Spinal cord (tissue), 10 donors: Measurements from ENCODE around the gene TOM1L1. TPM values are rescaled to one million over a fixed set of nuclear protein-coding genes. Genes with fewer than 3 reads are reported as not detected.
"Not testable (repeated sequence)": the region's sequence is repeated elsewhere in the genome, so short reads cannot be mapped to it uniquely, and the experiment has no call there.

Experiments
- DNase-seq, 6 donors: peaks; one replicate each; pipeline versions ENCODE4 v3.0.0 to v3.0.0-alpha.2; 2013 to 2015; ENCODE audit warnings: low spot score in 6 of 6, low read depth in 4 of 6
- H3K27ac ChIP-seq: one replicate; pipeline ENCODE4 v1.5.1; 2013; ENCODE audit warnings: low read depth, low read length, control low read depth
- H3K27me3 ChIP-seq: one replicate; pipeline ENCODE4 v1.6.1; 2013; ENCODE audit warnings: low read length; ENCODE audit not compliant: control insufficient read depth, insufficient read depth
- H3K36me3 ChIP-seq: one replicate; pipeline ENCODE4 v1.6.1; 2013; ENCODE audit warnings: low read length; ENCODE audit not compliant: control insufficient read depth, insufficient read depth
- H3K4me1 ChIP-seq: one replicate; pipeline ENCODE4 v1.6.1; 2013; ENCODE audit warnings: low read length; ENCODE audit not compliant: control insufficient read depth, insufficient read depth
- H3K4me3 ChIP-seq: one replicate; pipeline ENCODE4 v1.5.1; 2013; ENCODE audit warnings: low read depth, low read length, control low read depth
- H3K9me3 ChIP-seq: one replicate; pipeline ENCODE4 v1.6.1; 2013; ENCODE audit warnings: low read length; ENCODE audit not compliant: control insufficient read depth, insufficient read depth
- WGBS: methylation state at CpG from one replicate; pipeline ENCODE4 v1.1.5; 2013; ENCODE audit warnings: missing lambda C conversion rate; ENCODE audit not compliant: insufficient coverage; 5-methylcytosine and 5-hydroxymethylcytosine counted together
- polyA plus RNA-seq, 2 donors: library from polyadenylated mRNA; unstranded; fragments of 120-200 nt; gene quantifications; one replicate each; pipeline ENCODE4 v1.2.1, GENCODE V29; 2013; ENCODE audit not compliant: insufficient read length in 2 of 2
- total RNA-seq, 2 donors: library from RNA; depleted of rRNA in 1 of 2; stranded (reverse); fragments of 120-200 nt in 1 of 2; fragments of >200 nt in 1 of 2; gene quantifications; one replicate each; pipeline versions ENCODE4 v1.2.3 to v1.2.4, GENCODE V29; 2013 to 2014
- donor health status: healthy.

TOM1L1 gene
- total and polyA plus RNA-seq, 4 donors: 17.2 to 32.3 (median 24.3) TPM

DNA sequence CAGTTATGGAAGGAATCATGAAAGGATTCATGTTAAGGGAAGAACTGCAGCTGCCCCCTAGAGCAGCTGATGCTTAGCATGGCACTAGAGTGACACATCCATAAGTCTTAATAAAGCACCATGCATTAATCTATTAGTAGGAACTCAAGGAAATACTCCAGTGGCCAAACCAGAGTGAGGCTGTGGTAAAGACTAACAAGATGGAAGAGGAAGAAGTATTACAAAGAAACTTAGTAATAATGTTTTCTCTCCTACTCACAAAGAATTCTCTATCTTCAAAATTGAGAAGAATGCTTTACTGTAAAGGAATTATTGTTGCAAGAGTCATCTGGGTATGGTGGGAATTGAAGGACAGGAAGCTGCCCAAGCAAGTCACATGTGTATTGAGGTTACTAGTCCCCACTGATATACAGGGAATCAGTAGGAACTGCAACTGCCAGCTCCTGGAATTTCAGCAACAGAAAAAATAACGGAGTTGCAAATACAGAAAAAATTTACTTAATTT lies 29.9 kb upstream of the TOM1L1 start:
- no CpG with 5 or more reads among the region's 1 CpG for WGBS
- no peaks in the 10 kb centered on the region for H3K9me3 ChIP-seq

GRCh38 chr17:54875906-54876305 lies 24.7 kb upstream of the TOM1L1 start:
- not testable (repeated sequence) for H3K9me3 ChIP-seq, DNase-seq, H3K27me3 ChIP-seq, H3K4me1 ChIP-seq, H3K36me3 ChIP-seq, H3K27ac ChIP-seq, H3K4me3 ChIP-seq
- no CpG with 5 or more reads among the region's 2 CpGs for WGBS

More for the DNA sequence above, 29.9 kb upstream of the TOM1L1 start:
- H3K36me3 ChIP-seq: no peaks in the 10 kb centered on the region
- no peak overlapping the region for H3K27ac ChIP-seq
- no peaks in the 10 kb centered on the region for H3K27me3 ChIP-seq
- H3K4me1 ChIP-seq: no peaks in the 10 kb centered on the region
- DNase-seq: no peak
- no peak overlapping the region for H3K4me3 ChIP-seq

- Histone ChIP-seq H3K9me3 (no peaks in the 10 kb centered on the region), H3K27ac (no peak overlapping the region), H3K36me3 (no peaks in the 10 kb centered on the region), H3K4me3 (no peak overlapping the region), H3K4me1 (no peaks in the 10 kb centered on the region), H3K27me3 (no peaks in the 10 kb centered on the region)
- DNase-seq: no peak
- WGBS: 61% methylated on average over 5 of the region's 6 CpGs
These were observed 23.9 kb upstream of the TOM1L1 start for GRCh38 chr17:54876656-54877195.

GRCh38 chr17:54881255-54881972 lies 19.2 kb upstream of the TOM1L1 start:
- no peak for DNase-seq
- 96% methylated on average over 2 of the region's 10 CpGs for WGBS
- Histone ChIP-seq H3K27ac (no peak overlapping the region), H3K9me3 (no peaks in the 10 kb centered on the region), H3K4me1 (no peaks in the 10 kb centered on the region), H3K4me3 (no peak overlapping the region), H3K36me3 (no peaks in the 10 kb centered on the region), H3K27me3 (no peaks in the 10 kb centered on the region)

GRCh38 chr17:54882371-54882770 lies 18.3 kb upstream of the TOM1L1 start:
- Histone ChIP-seq H3K4me1 (no peaks in the 10 kb centered on the region), H3K27me3 (no peaks in the 10 kb centered on the region), H3K27ac (no peak overlapping the region), H3K9me3 (no peaks in the 10 kb centered on the region), H3K4me3 (no peak overlapping the region), H3K36me3 (no peaks in the 10 kb centered on the region)
- DNase-seq: no peak
- WGBS: 100% methylated on average over 2 of the region's 4 CpGs

DNA sequence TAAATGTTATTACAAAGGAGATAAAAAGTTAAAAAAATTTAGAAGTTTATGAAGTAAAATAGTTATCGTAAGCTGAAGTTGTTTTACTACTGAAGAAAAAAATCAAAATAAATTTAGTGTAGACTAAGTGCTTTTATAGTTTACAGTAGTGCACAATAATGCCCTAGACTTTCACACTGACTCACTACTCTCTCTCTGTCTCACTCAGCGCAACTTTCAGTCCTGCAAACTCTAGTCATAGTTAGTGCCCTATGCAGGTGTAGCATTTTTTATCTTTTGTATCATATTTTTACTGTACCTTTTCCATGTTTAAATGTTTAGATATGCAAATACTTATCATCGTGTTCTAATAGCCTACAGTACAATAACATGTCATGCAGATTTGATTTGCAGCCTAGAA lies 17.7 kb upstream of the TOM1L1 start:
- no peaks in the 10 kb centered on the region for H3K9me3 ChIP-seq
- DNase-seq: no peak
- H3K27ac ChIP-seq: no peak overlapping the region
- no peaks in the 10 kb centered on the region for H3K27me3 ChIP-seq
- WGBS: no CpG with 5 or more reads among the region's 3 CpGs
- no peak overlapping the region for H3K4me3 ChIP-seq
- H3K36me3 ChIP-seq: no peaks in the 10 kb centered on the region
- no peaks in the 10 kb centered on the region for H3K4me1 ChIP-seq

GRCh38 chr17:54883939-54884338 lies 16.7 kb upstream of the TOM1L1 start:
- Histone ChIP-seq H3K4me3 (no peak overlapping the region), H3K4me1 (no peaks in the 10 kb centered on the region), H3K9me3 (no peaks in the 10 kb centered on the region), H3K36me3 (no peaks in the 10 kb centered on the region), H3K27ac (no peak overlapping the region), H3K27me3 (no peaks in the 10 kb centered on the region)
- no peak for DNase-seq
- WGBS: no CpG with 5 or more reads among the region's 2 CpGs

GRCh38 chr17:54887787-54888186 lies 12.9 kb upstream of the TOM1L1 start:
- H3K9me3 ChIP-seq: no peaks in the 10 kb centered on the region
- WGBS: no CpG with 5 or more reads among the region's 3 CpGs
- H3K27ac ChIP-seq: no peak overlapping the region
- H3K4me1 ChIP-seq: no peaks in the 10 kb centered on the region
- DNase-seq: no peak
- H3K4me3 ChIP-seq: no peak overlapping the region
- no peaks in the 10 kb centered on the region for H3K36me3 ChIP-seq
- no peaks in the 10 kb centered on the region for H3K27me3 ChIP-seq

DNA sequence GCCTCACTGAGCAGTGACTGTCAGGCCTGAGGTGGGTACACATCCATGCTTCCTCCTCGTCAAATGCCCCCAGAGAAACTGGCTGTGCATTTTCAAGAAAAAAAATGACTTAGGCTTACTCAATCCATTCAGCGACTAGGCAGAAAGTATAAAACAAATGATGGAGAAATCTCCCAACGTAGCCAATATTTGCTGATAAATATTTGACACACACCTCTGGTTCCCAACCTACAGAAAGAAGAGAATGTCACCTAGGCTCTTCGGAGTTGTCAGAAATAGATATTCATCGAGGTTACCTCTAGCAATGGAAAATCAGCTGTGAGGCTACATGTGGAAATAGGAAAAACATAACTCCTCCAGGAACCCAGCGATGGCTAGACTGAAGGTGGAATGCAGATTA lies 12.4 kb upstream of the TOM1L1 start:
- 100% methylated on average over 1 of the region's 6 CpGs for WGBS
- Histone ChIP-seq H3K27me3 (no peaks in the 10 kb centered on the region), H3K4me1 (no peaks in the 10 kb centered on the region), H3K27ac (no peak overlapping the region), H3K4me3 (no peak overlapping the region), H3K36me3 (no peaks in the 10 kb centered on the region), H3K9me3 (no peaks in the 10 kb centered on the region)
- DNase-seq: no peak

DNA sequence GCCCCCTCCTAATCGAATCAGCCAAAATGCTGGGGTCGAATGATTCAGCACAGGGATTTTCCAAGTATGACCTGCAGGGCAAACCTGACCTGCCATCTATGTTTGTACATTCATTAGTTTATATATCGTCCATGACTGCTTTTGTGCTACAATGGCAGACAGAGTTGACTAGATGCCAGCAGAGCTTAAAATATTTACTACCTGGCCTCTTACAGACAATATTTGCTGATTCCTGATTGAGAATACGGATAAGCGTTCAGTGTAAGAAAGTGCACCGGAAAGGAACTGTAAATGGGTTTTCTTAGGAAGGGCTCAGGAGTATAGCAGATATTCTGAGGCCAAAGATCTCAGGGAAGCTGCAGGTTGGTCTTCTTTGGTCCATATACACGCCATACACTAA lies 11.7 kb upstream of the TOM1L1 start:
- no peaks in the 10 kb centered on the region for H3K27me3 ChIP-seq
- no peak overlapping the region for H3K4me3 ChIP-seq
- no peaks in the 10 kb centered on the region for H3K36me3 ChIP-seq
- no peak overlapping the region for H3K27ac ChIP-seq
- DNase-seq: no peak
- no peaks in the 10 kb centered on the region for H3K9me3 ChIP-seq
- no peaks in the 10 kb centered on the region for H3K4me1 ChIP-seq
- WGBS: 100% methylated on average over 2 of the region's 7 CpGs
